Measurements from ENCODE around the gene RPL15.

DNA sequence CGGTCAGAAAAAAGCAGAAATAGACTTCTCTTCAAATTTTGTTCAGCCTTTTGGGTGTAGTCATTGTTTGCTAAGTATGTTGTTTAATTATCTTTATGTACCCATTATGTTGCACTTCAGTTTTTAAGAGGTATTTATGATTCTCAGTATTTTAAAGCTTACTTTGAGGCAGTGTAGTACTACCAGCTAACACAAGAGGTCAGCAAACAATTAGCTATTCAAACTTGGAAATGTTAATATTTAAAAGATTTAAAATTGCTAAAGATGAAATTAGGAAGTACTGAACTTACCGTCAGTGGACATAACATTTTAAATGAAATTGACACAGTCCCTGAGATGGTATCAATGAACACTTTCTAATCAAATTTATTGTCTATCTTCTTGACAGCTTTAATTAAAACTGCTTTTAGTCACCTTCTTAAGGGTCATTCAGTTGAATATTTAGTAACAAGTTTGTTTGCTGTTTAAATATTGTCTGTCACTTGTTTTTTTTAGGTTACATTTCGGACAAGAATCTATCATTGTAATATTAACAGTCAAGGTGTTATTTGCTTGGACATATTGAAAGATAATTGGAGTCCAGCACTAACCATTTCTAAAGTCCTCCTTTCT lies 28.2 kb upstream of the RPL15 start:
- TF ChIP-seq, protein P1, sequence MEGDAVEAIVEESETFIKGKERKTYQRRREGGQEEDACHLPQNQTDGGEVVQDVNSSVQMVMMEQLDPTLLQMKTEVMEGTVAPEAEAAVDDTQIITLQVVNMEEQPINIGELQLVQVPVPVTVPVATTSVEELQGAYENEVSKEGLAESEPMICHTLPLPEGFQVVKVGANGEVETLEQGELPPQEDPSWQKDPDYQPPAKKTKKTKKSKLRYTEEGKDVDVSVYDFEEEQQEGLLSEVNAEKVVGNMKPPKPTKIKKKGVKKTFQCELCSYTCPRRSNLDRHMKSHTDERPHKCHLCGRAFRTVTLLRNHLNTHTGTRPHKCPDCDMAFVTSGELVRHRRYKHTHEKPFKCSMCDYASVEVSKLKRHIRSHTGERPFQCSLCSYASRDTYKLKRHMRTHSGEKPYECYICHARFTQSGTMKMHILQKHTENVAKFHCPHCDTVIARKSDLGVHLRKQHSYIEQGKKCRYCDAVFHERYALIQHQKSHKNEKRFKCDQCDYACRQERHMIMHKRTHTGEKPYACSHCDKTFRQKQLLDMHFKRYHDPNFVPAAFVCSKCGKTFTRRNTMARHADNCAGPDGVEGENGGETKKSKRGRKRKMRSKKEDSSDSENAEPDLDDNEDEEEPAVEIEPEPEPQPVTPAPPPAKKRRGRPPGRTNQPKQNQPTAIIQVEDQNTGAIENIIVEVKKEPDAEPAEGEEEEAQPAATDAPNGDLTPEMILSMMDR (IDR thresholded peaks at IDR 0.05): peak; percentile 71 to 93 (median 82)
- TF ChIP-seq POLR2A (IDR thresholded peaks at IDR 0.05): no peak

Data from tibial nerve (tissue), 3 donors.